HEK293 (cell line): ENCODE data around the gene RAB9A.

Experiments used
- CTCF ChIA-PET: fragments of 350-600 bp; formaldehyde crosslinking; extraction: SDS; loops from one replicate; lab custom pipeline; 2021; ENCODE audit warnings: antibody characterized with exemption; lab: Yijun Ruan, JAX
- POLR2A ChIA-PET: fragments of 300-600 bp; formaldehyde crosslinking; extraction: SDS; loops from one replicate; lab custom pipeline; 2020; ENCODE audit warnings: antibody characterized with exemption, inconsistent platforms; lab: Yijun Ruan, JAX
- H3K27ac ChIP-seq: fragments of 200-500 bp; sonication (Bioruptor generic); 2 replicates; pipeline ENCODE4 v1.5.1; 2014; ENCODE audit warnings: low read depth, low read length, control low read depth, inconsistent platforms; ENCODE audit errors: extremely low read depth
- H3K36me3 ChIP-seq, 2 experiments: fragments of 200-500 bp in 1 of 2; sonication (Bioruptor generic) in 1 of 2; 1 replicate in 1 of 2; 2 replicates in 1 of 2; pipeline ENCODE4 v1.5.1; 2014 to 2017; ENCODE audit warnings: inconsistent platforms in 2 of 2, low read length in 2 of 2; ENCODE audit not compliant: control insufficient read depth in 2 of 2, insufficient read depth in 1 of 2
- H3K4me1 ChIP-seq: fragments of 200-500 bp; sonication (Bioruptor generic); 2 replicates; pipeline ENCODE4 v1.5.1; 2014; ENCODE audit warnings: mild to moderate bottlenecking, low read length, inconsistent platforms; ENCODE audit not compliant: control insufficient read depth, insufficient read depth
- H3K4me3 ChIP-seq: 2 replicates; pipeline ENCODE4 v1.5.1; 2011; ENCODE audit warnings: low read depth, mild to moderate bottlenecking, control low read depth, low read length, moderate library complexity
- H3K9me3 ChIP-seq: fragments of 200-500 bp; sonication (Bioruptor generic); 2 replicates; pipeline ENCODE4 v1.5.1; 2014; ENCODE audit warnings: low read depth, low read length, inconsistent platforms; ENCODE audit not compliant: control insufficient read depth, insufficient read depth
- GLI4 ChIP-seq: fragments of 450-650 bp; formaldehyde crosslinking; IDR thresholded peaks from 2 replicates; pipeline ENCODE4 v1.5.1; 2016; ENCODE audit warnings: missing biosample characterization, missing genetic modification characterization
- HIC1 ChIP-seq: fragments of 450-650 bp; formaldehyde crosslinking; IDR thresholded peaks from 2 replicates; pipeline ENCODE4 v1.5.1; 2016; ENCODE audit warnings: missing biosample characterization, missing genetic modification characterization
- KLF8 ChIP-seq: fragments of 450-650 bp; formaldehyde crosslinking; IDR thresholded peaks from 2 replicates; pipeline ENCODE4 v1.5.1; 2016; ENCODE audit warnings: missing biosample characterization, missing genetic modification characterization
- SP3 ChIP-seq: fragments of 450-650 bp; formaldehyde crosslinking; IDR thresholded peaks from 2 replicates; pipeline ENCODE4 v1.5.1; 2016; ENCODE audit warnings: missing biosample characterization, missing genetic modification characterization
- ZBTB1 ChIP-seq: fragments of 450-650 bp; formaldehyde crosslinking; IDR thresholded peaks from 2 replicates; pipeline ENCODE4 v1.5.1; 2016; ENCODE audit warnings: missing biosample characterization, missing genetic modification characterization
- ZBTB48 ChIP-seq: fragments of 450-650 bp; formaldehyde crosslinking; IDR thresholded peaks from 2 replicates; pipeline ENCODE4 v1.5.1; 2016; ENCODE audit warnings: missing biosample characterization, missing genetic modification characterization
- ZNF132 ChIP-seq: fragments of 450-650 bp; formaldehyde crosslinking; IDR thresholded peaks from 2 replicates; pipeline ENCODE4 v1.5.1; 2017; ENCODE audit warnings: missing biosample characterization, missing genetic modification characterization, borderline replicate concordance
- ZNF214 ChIP-seq: fragments of 450-650 bp; formaldehyde crosslinking; IDR thresholded peaks from 2 replicates; pipeline ENCODE4 v1.5.1; 2017; ENCODE audit warnings: missing biosample characterization, mild to moderate bottlenecking, missing genetic modification characterization, borderline replicate concordance
- ZNF26 ChIP-seq: fragments of 450-650 bp; formaldehyde crosslinking; IDR thresholded peaks from 2 replicates; pipeline ENCODE4 v1.5.1; 2016; ENCODE audit warnings: missing biosample characterization, missing genetic modification characterization
- ZNF266 ChIP-seq: fragments of 450-650 bp; formaldehyde crosslinking; IDR thresholded peaks from 2 replicates; pipeline ENCODE4 v1.5.1; 2016; ENCODE audit warnings: missing biosample characterization, missing genetic modification characterization, low read depth
- ZNF280D ChIP-seq: fragments of 450-650 bp; formaldehyde crosslinking; IDR thresholded peaks from 2 replicates; pipeline ENCODE4 v1.5.1; 2016; ENCODE audit warnings: missing biosample characterization, missing genetic modification characterization
- ZNF311 ChIP-seq: fragments of 450-650 bp; formaldehyde crosslinking; IDR thresholded peaks from 2 replicates; pipeline ENCODE4 v1.5.1; 2017; ENCODE audit warnings: missing biosample characterization, missing genetic modification characterization, borderline replicate concordance
- ZNF335 ChIP-seq: fragments of 450-650 bp; formaldehyde crosslinking; conservative IDR thresholded peaks from 2 replicates; pipeline ENCODE4 v1.5.1; 2016; ENCODE audit warnings: missing biosample characterization, missing genetic modification characterization
- ZNF394 ChIP-seq: fragments of 450-650 bp; formaldehyde crosslinking; IDR thresholded peaks from 2 replicates; pipeline ENCODE4 v1.5.1; 2016; ENCODE audit warnings: missing biosample characterization, missing genetic modification characterization, mild to moderate bottlenecking, moderate library complexity, borderline replicate concordance
- ZNF660 ChIP-seq: fragments of 450-650 bp; IDR thresholded peaks from 2 replicates; pipeline ENCODE4 v1.5.1; 2018; ENCODE audit warnings: missing biosample characterization, mild to moderate bottlenecking, missing genetic modification characterization
- ZNF76 ChIP-seq: fragments of 450-650 bp; formaldehyde crosslinking; IDR thresholded peaks from 2 replicates; pipeline ENCODE4; 2016; ENCODE audit warnings: low read depth, missing biosample characterization, missing genetic modification characterization, borderline replicate concordance
- TF ChIP-seq, protein P1 (sequence below): fragments of 450-650 bp; formaldehyde crosslinking; IDR thresholded peaks from 2 replicates; pipeline ENCODE4 v1.5.1; 2016; ENCODE audit warnings: missing biosample characterization, missing genetic modification characterization

RAB9A gene

GRCh38 chrX:13652850-13653693 lies 35.9 kb upstream of the RAB9A start, which contains the start of gene TCEANC (continued):
- TF ChIP-seq ZNF660 (tag by site-specific recombination) (peak; percentile 68), KLF8 (peak; percentile 90), HIC1 (peak; percentile 95), ZBTB1 (tag by site-specific recombination) (peak; percentile 88), GLI4 (tag by site-specific recombination) (no peak), ZNF266 (tag by site-specific recombination) (no peak), ZNF26 (tag by site-specific recombination) (no peak), SP3 (tag by site-specific recombination) (peak; percentile 81)
- TF ChIP-seq, protein P1, sequence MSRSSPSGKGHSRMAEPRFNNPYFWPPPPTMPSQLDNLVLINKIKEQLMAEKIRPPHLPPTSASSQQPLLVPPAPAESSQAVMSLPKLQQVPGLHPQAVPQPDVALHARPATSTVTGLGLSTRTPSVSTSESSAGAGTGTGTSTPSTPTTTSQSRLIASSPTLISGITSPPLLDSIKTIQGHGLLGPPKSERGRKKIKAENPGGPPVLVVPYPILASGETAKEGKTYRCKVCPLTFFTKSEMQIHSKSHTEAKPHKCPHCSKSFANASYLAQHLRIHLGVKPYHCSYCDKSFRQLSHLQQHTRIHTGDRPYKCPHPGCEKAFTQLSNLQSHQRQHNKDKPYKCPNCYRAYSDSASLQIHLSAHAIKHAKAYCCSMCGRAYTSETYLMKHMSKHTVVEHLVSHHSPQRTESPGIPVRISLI (tag by site-specific recombination): no peak

GRCh38 chrX:13654116-13654515 lies 34.8 kb upstream of the RAB9A start:
- no peaks in the 10 kb centered on the region for H3K9me3 ChIP-seq
- H3K4me3 ChIP-seq: no peak overlapping the region
- no peak for TF ChIP-seq ZNF335
- no peak for TF ChIP-seq ZNF660 (tag by site-specific recombination)
- TF ChIP-seq ZNF394 (tag by site-specific recombination): no peak
- no peak for TF ChIP-seq ZNF214 (tag by site-specific recombination)
- TF ChIP-seq, all 188 proteins: peak for 0
- peaks cover 6% of the 10 kb centered on the region; the same call in 1 of the 2 replicates for H3K4me1 ChIP-seq
- ChIA-PET CTCF (interaction anchor here (0.6 to 2.2 kb wide), 7 partner anchors 44 to 437 kb away, joined by 3 to 9 read pairs (median 4); no protein-coding TSS in a partner anchor), POLR2A (interaction anchor here (1.0 to 1.6 kb wide), 6 partner anchors 8 to 83 kb away, joined by 4 to 13 read pairs (median 6); partner anchors contain the start of genes OFD1, RAB9A and TRAPPC2)
- no peak overlapping the region; the same call in 1 of the 2 replicates for H3K27ac ChIP-seq
- H3K36me3 ChIP-seq: peaks cover 0 to 4% of the 10 kb centered on the region in 2 experiments; a peak in 1 of 3 replicates

DNA sequence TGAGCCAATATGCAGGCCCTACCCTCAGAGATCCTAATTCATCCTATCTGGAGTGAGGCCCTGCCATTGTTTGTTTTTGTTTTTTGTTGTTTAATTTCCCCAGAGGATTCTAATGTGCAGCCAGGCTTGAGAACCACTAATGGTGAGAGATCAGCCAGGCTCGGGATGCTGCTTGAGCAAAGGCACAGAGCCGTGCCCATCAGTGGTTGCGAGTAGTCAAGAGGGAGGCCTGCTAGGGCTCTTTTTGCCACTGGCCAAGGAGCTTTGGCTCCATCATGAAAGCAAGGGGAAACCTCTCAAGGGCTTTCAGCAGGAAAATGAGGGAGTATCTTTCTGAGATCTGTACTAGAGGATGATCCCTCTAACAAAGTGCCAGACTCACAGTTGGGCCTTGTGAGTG lies 33.3 kb upstream of the RAB9A start:
- Histone ChIP-seq H3K4me1 (peaks cover 6% of the 10 kb centered on the region; the same call in 1 of the 2 replicates), H3K4me3 (no peak overlapping the region)
- TF ChIP-seq ZBTB48 (tag by site-specific recombination) (peak; percentile 37; the same call in 1 of the 2 replicates), ZNF280D (tag by site-specific recombination) (no peak), ZNF132 (tag by site-specific recombination) (no peak), ZNF311 (tag by site-specific recombination) (no peak), ZNF76 (tag by site-specific recombination) (no peak)
- TF ChIP-seq, all 188 proteins: peak for 1
- Histone ChIP-seq H3K36me3 (peaks cover 7 to 12% of the 10 kb centered on the region in 2 experiments), H3K27ac (no peak overlapping the region), H3K9me3 (no peaks in the 10 kb centered on the region)
- CTCF ChIA-PET: interaction anchor here (1.0 to 2.2 kb wide), 7 partner anchors 12 to 842 kb away, joined by 3 to 9 read pairs (median 4); no protein-coding TSS in a partner anchor
- POLR2A ChIA-PET: interaction anchor here (1.3 to 1.5 kb wide), 2 partner anchors 13 to 79 kb away, joined by 3 to 5 read pairs; partner anchors contain the start of genes OFD1 and TRAPPC2
